ENCODE data around the gene MAVS.

MAVS gene

GRCh38 chr20:3846740-3847428 is at the start of gene MAVS:
Gene MAVS, plus strand, starts transcription at chr20:3846834. Its CDS starts 7,791 bp downstream, at chr20:3854625.
- TF ChIP-seq CTCF (IDR thresholded peaks at IDR 0.05; ENCODE audit: extremely low read depth, insufficient read depth, missing control alignments), result peak; percentile 18
- peak; percentile 96 for DNase-seq (ENCODE audit: low spot score)
- in situ Hi-C loops (cut with MboI; ENCODE audit: low pct_unique_long_range_greater_than_20kb, low sequenced_read_pairs, unreplicated experiment), result no loop called here

GRCh38 chr20:3797226-3797545 is 49.4 kb upstream of the MAVS start:
- DNase-seq (ENCODE audit: low spot score), result no peak
- in situ Hi-C loops (cut with MboI; ENCODE audit: low pct_unique_long_range_greater_than_20kb, low sequenced_read_pairs, unreplicated experiment), result no loop called here
- no peak for TF ChIP-seq CTCF (IDR thresholded peaks at IDR 0.05; ENCODE audit: extremely low read depth, insufficient read depth, missing control alignments)

- in situ Hi-C loops (cut with MboI; ENCODE audit: low pct_unique_long_range_greater_than_20kb, low sequenced_read_pairs, unreplicated experiment), result no loop called here
- DNase-seq (ENCODE audit: low spot score), result peak; percentile 57
- no peak for TF ChIP-seq CTCF (IDR thresholded peaks at IDR 0.05; ENCODE audit: extremely low read depth, insufficient read depth, missing control alignments)
These were observed 48.9 kb upstream of the MAVS start for GRCh38 chr20:3797592-3798372.

- no peak for TF ChIP-seq CTCF (IDR thresholded peaks at IDR 0.05; ENCODE audit: extremely low read depth, insufficient read depth, missing control alignments)
- no peak for DNase-seq (ENCODE audit: low spot score)
- in situ Hi-C loops (cut with MboI; ENCODE audit: low pct_unique_long_range_greater_than_20kb, low sequenced_read_pairs, unreplicated experiment), result no loop called here
These were observed 48.3 kb upstream of the MAVS start for GRCh38 chr20:3798373-3798768.

- in situ Hi-C loops (cut with MboI; ENCODE audit: low pct_unique_long_range_greater_than_20kb, low sequenced_read_pairs, unreplicated experiment), result no loop called here
- no peak for DNase-seq (ENCODE audit: low spot score)
- TF ChIP-seq CTCF (IDR thresholded peaks at IDR 0.05; ENCODE audit: extremely low read depth, insufficient read depth, missing control alignments), result no peak
These were observed 47.8 kb upstream of the MAVS start for GRCh38 chr20:3798908-3799248.

- no peak for TF ChIP-seq CTCF (IDR thresholded peaks at IDR 0.05; ENCODE audit: extremely low read depth, insufficient read depth, missing control alignments)
- DNase-seq (ENCODE audit: low spot score), result no peak
- in situ Hi-C loops (cut with MboI; ENCODE audit: low pct_unique_long_range_greater_than_20kb, low sequenced_read_pairs, unreplicated experiment), result no loop called here
These were observed 46.3 kb upstream of the MAVS start for GRCh38 chr20:3800256-3800877.

Data from GM13977 (cell line).